ENCODE measurements around the gene ATRN.
"Not testable (repeated sequence)": the region's sequence is repeated elsewhere in the genome, so short reads cannot be mapped to it uniquely, and the experiment has no call there.

ATRN gene

DNA sequence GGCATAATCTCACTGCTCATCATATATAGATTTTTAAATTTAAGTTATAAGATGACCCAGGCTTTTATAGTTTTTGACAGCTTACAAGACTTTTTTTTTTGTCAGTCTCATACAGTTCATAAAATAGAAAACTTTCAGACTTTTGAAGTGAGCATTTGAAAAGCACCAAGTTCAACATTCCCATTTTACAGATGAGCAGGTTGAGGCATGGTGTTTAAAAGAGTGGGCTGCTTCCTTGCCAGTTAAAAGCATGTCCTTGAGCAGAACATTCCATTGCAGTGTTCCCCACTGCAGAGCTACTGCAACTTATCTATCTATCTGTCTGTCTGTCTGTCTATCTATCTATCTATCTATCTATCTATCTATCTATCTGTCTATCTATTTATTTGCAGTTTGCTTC, 105.5 kb downstream of the ATRN start:
- no peak for DNase-seq

DNA sequence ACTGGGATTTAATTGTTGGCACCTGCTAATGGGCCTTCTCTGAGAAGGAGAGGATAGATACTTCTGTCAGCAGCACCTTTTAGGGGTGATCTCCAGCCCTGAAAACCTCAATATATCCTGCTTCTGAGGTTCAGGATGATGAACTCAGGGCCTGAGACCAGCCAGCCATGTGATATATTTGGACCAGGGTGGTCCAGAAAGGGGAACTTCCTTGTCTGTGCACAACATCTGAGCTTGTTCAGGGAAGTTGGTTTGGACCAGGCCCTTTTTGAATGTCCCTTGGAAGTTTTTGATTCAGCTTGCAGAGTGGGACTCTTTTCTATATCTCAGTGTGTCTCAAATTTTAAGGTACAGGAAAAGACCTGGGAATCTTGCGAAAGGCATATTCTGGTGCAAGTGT, 106.5 kb downstream of the ATRN start:
- DNase-seq, result no peak

DNA sequence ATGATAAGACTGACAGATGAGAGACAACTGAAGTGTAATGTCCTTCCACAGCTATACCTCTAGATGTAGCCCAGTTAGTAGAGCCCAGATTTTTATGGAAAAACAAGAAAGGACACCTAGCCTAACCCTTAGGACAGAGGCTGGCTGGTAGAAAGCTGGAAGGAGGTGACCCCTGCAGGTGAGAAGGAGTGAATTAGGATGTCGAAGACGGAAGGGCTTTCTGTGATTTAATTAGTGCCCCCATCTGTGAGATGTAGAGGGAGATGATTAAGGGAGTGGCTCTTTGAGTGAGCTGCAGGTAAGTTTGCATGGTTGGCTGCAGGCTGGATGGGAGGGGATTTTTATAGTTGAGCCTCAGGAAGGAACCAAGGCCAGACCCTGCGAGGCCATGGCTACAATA, 109.6 kb downstream of the ATRN start:
- DNase-seq, result no peak

DNA sequence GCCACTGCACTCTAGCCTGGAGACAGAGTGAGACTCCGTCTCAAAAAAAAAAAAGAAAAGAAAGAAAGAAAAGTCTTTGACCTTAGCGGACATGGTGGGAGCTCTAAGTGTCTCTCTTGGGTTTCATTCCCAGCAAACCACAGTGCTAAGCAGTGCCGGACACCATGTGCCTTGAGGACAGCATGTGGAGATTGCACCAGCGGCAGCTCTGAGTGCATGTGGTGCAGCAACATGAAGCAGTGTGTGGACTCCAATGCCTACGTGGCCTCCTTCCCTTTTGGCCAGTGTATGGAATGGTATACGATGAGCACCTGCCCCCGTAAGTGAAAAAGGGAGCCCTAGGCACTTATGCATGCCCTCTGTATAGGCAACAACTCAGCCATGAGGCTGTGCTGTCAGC, 112.9 kb downstream of the ATRN start:
- DNase-seq, result no peak

DNA sequence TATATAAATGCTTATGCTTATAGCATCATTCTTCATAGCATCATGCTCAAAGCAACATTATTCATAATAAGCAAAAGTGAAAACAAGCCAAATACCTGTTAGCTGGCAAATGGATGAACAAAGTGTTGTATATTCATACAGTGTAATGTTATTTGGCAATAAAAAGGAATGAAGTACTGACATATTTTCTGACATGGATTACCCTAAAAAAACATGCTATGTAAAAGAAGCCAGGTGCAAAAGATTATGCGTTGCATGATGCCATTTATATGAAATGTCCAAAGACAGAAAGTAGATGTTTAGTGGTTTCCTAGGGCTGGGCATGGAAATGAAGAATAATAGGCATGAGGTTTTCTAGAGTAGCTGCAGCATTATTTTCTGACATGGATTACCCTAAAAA, 115.3 kb downstream of the ATRN start:
- DNase-seq, result peak; percentile 4

DNA sequence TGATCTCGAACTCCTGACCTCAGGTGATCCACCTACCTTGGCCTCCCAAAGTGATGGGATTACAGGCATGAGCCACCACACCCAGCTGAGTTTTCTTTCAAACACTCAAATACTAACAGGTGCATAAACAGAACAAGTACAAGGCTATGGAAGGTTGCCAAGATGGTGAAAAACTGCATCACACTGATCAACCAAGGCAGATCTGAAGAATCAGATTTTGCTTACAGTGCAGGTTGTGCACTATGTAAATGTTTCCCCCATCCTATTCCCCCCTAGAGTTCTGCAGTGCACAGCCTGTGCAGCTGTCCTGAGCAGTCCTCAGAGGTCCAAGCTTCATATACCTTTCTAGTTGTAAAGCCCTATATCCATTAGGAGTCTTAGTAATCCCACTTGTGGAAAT, 119.3 kb downstream of the ATRN start:
- no peak for DNase-seq

DNA sequence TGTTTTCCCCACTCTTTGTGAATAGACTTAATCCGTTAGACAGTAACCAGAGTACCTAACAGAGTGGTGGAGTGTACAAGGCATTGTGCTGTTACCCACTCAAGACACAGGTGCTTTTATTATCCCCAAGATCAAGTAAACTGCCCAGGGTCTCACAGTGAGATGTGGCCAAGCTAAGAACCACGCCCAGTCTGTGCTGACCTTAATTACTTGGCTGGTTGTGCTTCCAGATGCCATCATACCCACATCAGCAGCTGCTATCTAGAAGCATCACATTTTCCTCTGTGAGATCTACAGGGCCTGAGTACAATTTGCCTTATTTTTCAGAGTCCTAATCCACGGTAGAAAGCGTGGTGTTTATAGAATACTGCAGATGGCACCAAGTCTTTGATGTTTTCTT, 122.1 kb downstream of the ATRN start:
- no peak for DNase-seq

DNA sequence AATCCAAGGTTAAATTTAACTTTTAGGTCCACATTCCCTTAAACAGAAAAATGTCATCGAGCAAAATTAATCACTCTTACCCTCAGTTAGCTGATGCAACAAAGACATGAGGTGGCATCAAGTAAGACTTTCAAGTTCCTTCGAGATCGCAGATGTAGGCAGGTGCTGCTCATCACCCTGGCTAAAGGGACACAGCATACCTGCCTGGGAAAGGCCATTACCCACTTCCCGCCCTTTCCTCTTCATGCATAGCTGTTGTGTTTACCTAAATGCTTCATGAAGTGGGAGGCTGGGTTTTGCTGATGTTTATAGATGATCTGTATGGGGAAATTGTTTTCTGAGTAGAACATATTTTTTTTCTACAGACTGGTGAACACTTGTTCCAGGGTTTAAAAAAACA, 124.7 kb downstream of the ATRN start:
- no peak for DNase-seq

DNA sequence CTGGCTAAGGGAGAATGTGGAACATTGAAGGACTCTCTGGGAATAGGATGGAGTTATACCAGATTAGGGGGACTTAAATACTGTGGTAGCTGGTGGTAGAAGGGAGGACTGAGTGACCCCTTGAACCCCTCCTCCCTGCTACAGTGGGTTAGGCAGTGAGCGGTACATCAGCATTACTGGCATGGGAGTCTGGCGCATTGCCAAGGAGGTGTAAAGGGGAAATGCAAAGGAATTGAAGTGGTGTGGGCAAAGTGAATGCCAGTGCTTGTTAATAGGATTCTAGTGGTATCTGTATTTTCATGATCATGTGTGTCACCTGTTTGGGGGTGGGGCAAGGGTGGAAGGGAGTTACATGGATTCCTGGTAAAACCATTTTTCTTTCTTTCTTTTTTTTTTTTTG, 132.3 kb downstream of the ATRN start:
- no peak for DNase-seq

DNA sequence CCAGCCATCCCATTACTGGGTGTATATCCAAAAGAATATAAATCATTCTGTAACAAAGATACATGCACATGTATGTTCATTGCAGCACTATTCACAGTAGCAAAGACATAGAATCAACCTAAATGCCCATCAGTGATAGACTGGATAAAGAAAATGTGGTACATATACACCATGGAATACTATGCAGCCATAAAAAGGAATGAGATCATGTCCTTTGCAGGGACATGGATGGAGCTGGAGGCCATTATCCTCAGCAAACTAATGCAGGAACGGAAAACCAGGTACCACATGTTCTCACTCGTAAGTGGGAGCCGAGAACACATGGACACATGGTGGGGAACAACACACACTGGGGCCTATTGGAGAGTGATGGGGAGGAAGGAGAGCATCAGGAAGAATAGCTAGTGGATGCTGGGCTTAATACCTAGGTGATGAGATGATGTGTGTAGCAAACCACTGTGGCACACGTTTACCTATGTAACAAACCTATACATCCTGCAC, 134.6 kb downstream of the ATRN start:
- not testable (repeated sequence) for DNase-seq

DNA sequence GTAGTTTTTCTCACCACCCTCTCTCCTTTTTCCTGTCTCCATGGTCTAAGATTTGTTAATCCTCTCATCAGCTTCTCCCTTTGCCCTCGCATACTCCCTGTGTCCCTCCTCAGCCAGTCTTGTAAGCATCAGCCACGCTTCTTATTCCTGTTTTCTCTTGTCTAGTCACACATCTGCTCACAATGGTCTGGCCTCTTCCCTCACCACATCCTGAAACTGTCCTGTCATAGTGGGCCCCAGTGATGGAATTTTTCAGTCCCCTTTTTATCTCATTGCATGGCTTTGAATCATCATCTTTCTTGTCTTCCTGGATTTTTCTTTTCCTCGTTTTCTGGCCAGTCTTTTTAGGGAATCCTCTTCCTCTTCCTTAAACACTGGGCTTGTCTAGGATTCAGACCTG, 135.2 kb downstream of the ATRN start:
- peak; percentile 48 for DNase-seq

DNA sequence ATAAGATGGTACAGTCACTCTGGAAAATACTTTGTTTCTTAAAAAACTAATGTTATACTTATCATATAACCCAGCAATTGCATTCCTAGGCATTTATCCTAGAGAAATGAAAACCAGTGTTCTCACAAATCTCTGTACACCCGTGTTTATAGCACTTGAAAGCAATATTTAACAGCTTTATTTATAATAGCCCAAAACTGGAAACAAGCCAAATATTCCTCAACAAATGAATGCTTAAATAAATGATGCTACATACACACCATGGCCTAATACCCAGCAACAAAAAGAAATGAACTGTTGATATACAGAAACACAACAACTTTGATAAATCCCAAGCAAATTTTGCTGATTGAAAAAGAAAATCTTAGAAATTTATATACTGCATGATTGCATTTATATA, 141.1 kb downstream of the ATRN start:
- DNase-seq, result no peak

DNA sequence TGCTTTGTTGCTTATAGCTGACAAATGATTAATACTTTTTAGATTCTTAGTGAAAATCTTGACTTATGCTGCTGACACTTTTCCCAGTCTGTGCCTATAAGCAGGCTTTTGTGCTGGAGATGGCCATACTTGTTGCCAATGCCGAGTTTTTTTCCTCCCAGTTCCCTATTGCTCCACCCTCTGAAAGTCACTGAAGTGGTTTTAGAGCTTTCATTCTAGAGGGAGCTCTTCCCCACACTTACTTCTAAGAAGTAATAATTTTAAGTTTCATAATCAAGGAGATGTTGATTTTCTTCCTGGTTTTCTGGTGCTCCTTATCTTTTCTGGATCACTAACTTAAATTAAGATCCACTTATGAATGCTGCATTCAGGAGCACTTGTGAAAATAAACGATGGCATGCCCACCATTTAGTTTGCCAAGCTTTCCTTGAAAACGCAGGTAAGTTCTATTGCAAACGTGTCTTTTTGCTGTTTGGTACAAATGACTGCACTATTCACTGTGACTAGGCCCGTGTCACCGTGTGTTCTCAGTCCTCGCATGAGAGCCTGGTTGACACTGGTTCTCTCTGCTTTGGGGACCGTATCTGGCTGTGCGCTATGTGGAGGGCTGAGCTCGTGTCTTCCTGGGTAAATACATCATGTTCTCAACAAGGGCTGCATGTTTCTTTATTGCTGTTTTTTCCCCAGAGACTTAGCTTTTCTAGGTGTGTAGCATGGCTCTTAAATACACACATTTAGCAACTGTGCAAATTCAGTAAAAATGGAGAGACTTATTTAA, 142.2 kb downstream of the ATRN start:
- peak; percentile 6 for DNase-seq

DNA sequence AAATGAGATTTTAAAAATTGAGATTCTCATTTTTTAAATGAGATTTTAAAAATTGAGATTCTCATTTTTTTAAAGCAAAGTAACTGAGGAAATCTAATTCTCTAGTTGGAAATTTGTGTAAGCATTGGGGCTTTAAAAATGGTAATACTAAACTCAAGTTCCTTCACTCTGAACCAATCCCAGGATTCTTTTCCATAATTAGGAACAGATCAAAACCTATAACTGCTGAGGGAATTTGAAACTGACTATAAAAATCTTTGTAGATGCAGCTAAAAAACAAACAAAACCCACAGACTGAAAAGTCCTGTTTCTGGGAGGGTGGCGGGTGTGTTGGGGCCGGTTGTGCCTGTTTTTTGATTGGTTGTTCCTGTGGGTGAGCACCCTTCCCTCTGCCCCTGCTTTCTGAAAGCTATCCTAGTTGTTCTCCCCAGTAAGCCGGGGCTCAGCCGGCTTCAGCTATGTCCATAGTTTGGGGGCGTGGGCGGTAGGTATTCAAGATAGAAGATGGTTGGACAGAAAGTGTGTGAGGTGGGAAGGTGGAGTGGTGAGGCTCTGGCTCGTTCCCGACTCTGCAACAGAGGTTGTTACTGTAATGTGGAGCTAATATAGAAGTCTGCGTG, 143.1 kb downstream of the ATRN start:
- DNase-seq, result peak; percentile 55

DNA sequence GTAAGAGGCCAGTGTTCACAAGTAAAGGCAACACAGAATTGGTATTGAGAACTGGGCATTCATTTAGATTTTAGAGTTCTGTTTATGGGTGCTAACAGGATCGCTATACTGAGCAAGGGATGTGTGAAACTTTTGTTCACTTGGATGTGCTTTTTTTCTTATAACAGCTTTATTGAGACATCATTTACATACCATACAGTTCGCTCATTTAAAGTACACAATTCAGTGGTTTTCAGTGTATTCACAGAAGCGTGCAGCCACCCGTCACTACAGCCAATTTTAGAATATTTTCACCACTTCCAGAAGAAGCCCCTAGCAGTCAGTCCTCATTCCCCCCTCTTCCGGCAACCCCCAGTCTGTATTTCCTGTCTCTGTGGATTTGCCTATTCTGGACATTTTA, 143.6 kb downstream of the ATRN start:
- DNase-seq, result peak; percentile 58

DNA sequence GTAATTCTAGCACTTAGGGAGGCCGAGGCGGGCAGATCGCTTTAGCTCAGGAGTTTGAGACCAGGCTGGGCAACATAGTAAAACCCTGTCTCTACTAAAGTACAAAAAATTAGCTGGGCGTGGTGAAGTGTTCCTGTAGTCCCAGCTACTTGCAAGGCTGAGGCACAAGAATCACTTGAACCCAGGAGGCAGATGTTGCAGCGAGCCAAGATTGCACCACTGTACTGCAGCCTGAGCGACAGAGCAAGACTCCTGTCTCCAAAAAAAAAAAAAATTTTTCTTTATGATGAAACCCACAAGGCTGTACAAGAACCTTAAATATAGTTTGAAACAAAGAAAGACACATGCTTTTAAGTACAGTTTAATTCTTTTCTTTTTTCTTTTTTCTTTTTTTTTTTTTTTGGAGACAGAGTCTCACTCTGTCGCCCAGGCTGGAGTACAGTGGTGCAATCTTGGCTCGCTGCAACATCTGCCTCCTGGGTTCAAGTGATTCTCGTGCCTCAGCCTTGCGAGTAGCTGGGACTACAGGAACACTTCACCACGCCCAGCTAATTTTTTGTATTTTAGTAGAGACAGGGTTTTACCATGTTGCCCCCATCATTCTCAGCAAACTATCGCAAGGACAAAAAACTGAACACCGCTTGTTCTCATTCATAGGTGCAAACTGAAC, 144.5 kb downstream of the ATRN start:
- DNase-seq, result not testable (repeated sequence)

DNA sequence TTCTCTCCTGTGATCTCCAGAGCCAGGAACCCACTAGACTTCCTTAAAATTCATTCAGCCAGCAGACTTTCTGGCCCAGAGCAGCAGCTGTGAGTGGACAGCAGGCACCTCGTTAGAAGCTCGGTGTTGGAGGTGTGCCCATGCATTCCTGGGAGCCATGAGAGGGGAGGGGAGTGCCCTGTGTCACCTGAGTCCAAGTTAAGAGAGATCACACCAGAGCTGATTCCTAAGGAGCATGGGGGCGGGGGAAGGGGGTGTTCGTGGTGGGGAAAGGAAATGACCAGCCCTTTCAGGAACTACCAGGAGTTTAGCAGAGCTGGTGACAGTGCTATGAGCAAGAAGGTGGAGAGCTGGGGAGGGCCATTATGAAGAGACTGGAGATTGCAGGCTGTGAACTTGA, 145.4 kb downstream of the ATRN start:
- peak; percentile 20 for DNase-seq

DNA sequence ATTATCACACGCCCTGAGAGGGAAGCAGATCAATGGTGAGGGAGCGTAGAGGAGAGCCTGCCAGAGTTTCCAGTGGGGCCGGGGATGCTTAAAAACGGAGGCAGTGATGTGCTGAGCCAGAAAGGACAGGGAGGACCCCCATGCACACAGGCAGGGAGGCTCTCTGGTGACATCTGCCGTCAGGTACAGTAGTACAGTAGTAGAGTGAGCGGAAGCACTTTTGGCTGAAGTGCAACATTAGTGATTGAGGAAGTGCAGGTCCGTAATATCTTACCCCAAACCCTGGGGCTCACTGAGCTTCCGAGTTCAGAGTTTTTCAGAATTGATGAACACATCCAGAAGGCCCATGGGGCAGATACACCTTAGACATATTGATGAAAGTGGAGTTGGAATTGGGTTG, 150.3 kb downstream of the ATRN start:
- no peak for DNase-seq

DNA sequence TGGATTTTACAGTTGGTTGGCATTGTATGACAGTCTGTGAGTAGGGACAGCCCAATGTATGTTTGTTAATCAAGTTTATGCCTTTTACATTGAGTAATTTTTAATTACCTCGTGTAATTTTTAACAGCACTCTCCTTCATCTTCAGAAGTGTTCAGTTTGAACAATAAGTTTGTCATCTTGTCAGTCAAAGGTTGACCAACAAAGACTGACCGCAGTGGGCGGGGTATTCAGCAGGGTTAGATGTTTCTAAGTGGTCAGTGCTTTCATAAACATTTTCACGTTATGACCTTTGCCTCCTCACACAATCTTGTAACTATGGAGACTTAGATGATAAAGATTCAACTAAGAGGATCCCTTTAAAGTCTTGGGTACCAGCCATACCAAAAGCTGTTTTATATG, 151.6 kb downstream of the ATRN start:
- no peak for DNase-seq

DNA sequence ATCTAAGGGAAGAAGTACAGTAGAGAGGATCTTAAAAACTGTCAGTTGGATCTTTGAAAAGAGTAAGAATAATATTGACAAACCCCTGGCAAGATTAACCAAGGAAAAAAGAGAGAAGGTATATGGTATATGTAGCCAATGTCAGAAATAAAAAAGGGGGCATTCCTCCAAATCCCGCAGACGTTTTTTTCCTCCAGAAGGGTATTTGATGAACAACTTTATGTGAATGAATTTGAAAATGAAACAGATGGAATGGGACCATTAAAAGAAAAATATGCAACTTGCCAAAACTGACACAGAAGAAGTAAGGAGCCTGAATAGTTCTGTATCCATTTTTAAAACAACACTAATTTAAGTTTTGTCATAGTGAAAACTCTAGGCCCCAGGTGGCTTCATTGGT, 156.7 kb downstream of the ATRN start:
- DNase-seq, result no peak

DNA sequence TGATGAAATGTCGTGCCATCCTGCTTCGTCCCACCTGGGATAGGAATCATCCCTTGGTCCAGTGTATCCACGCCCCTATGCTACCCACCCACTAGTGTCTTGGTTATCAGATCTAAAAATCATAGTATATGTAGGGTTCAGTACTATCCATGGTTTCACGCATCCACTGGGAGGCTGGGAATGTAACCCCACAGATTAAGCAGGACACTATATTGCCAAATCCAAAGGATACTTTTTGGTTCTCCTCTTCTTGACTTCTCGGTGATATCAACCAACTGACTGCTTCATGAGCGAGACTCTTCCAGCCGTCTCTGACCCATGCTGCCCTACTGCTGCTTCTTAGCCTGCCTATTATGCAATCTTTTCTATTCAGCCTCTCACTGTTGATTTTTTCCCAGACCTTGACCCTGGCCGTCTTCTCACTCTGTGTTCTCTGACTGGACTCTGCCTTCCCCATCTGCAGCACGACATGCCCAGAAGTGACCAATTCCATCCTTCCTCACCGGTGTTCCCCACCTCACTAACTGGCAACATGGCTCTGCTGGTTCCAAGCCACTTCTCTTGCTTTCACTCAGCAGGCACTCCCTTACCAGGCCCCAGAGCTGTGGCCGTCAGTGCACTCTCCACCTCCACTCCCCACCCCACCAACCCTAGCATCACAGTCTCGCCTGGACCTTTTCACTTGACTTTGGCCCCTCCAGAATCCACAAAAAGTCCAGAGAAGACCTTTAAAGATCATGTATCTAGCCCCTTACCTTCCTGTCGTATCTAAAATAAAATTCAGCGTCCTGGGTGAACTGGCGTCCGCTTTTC, 157.9 kb downstream of the ATRN start:
- no peak for DNase-seq

DNA sequence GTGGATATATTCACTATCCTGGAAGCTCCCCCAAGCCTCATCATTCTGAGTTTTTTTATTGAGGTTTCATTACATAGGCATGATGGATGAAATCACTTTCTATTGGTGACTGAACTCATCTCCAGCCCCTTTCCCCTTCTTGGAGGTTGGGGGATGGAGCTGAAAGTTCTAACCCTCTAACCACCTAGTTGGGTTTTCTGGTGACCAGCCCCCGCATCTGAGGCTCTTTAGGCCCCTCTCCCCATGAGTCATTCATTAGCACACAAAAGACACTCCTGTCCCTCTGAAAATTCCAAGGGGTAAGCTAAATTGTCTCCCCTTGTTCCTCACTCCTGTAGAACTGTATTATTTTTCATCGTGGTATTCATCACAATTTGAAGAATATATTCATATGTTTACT, 159.1 kb downstream of the ATRN start:
- peak; percentile 42 for DNase-seq

DNA sequence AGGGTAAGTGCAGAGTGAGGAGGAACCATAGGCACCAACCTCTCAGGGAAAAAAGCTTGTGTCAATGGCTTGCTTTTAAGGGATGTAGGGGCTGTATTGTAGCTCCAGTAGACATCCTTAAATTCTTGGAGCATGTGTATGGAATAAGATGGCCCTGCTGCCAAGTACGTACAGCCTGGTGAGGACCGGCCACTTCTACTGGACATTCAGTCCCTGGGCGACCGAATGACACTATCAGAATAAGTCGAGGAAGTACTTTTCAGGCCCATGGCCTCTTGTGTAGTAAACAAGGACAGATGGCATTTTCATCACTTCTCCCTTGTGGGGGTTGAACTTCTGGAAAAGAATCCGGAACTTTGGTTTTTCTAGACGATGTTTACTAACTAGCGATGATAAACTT, 159.6 kb downstream of the ATRN start:
- DNase-seq, result no peak

Data from fibroblast of skin of right quadriceps (primary cell).